ENCODE measurements around the gene FMO5.

DNA sequence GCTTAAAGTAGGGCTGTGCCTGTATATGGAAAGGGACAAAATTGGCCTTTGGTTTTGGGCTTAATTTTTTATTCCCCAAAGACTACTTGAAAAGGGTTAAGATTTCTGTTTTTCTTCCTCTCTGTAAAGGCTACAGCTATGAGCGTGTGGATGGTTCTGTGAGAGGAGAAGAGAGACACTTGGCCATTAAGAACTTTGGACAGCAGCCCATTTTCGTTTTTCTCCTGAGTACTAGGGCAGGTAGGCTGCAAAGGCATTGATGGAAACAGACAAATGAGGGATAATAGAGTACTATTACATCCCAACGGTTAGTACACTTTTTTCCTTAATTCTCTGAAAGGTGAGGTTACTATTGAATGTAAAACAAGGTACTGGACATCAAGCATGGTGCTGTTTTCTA is 46.9 kb upstream of the FMO5 start:
- TF ChIP-seq, protein P1, sequence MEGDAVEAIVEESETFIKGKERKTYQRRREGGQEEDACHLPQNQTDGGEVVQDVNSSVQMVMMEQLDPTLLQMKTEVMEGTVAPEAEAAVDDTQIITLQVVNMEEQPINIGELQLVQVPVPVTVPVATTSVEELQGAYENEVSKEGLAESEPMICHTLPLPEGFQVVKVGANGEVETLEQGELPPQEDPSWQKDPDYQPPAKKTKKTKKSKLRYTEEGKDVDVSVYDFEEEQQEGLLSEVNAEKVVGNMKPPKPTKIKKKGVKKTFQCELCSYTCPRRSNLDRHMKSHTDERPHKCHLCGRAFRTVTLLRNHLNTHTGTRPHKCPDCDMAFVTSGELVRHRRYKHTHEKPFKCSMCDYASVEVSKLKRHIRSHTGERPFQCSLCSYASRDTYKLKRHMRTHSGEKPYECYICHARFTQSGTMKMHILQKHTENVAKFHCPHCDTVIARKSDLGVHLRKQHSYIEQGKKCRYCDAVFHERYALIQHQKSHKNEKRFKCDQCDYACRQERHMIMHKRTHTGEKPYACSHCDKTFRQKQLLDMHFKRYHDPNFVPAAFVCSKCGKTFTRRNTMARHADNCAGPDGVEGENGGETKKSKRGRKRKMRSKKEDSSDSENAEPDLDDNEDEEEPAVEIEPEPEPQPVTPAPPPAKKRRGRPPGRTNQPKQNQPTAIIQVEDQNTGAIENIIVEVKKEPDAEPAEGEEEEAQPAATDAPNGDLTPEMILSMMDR (IDR thresholded peaks at IDR 0.05), result no peak
- no peak for TF ChIP-seq EZH2 (IDR thresholded peaks at IDR 0.05)
- TF ChIP-seq EZH2phosphoT487 (IDR thresholded peaks at IDR 0.05), result no peak

Measured in neural progenitor cell (in vitro differentiated cells).